ENCODE measurements around the gene CFI. TPM values are rescaled to one million over a fixed set of nuclear protein-coding genes. Genes with fewer than 3 reads are reported as not detected.
A peak's percentile ranks its signal among the peaks of the same experiment; 100 is the strongest.

The CFI gene
- 29.7 and 356 TPM in 2 replicates for total RNA-seq

GRCh38 chr4:109801895-109802319, at the start of gene CFI:
TSS of gene CFI (minus strand) at chr4:109801999. CDS start at chr4:109801971, 28 bp downstream.
- DNase-seq (ENCODE audit: low read depth) = peak; percentile 94

- no peak for DNase-seq (ENCODE audit: low read depth)
Measured at GRCh38 chr4:109850601-109851000, 48.8 kb upstream of the CFI start.

- DNase-seq (ENCODE audit: low read depth) = no peak
Measured at GRCh38 chr4:109848501-109848900, 46.7 kb upstream of the CFI start.

GRCh38 chr4:109847896-109848442, 46.2 kb upstream of the CFI start, which contains the start of gene LRIT3:
TSS of gene LRIT3 (plus strand) at chr4:109848107. CDS start at chr4:109848202, 95 bp downstream.
- no peak for DNase-seq (ENCODE audit: low read depth)

GRCh38 chr4:109846395-109847098, 44.7 kb upstream of the CFI start:
- no peak for DNase-seq (ENCODE audit: low read depth)

DNA sequence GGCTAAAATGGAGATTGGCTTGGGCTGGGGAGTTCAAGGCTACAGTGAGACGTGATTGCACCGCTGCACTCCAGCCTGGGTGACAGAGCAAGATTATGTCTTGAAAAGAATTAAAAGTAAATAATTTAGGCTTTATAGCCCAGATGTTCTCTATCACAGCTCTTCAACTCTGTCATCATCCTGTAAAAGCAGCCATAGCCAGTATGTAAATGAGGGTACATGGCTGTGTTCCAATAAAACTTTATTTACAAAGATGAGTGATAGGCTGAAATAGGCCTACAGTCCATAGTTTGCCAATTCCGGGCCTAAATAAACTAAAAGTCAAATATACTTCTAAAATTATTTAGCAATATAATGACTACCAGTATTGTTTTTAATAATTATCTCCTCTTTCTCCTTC, 35.2 kb upstream of the CFI start:
- DNase-seq (ENCODE audit: low read depth) = no peak

- no peak for DNase-seq (ENCODE audit: low read depth)
Measured at GRCh38 chr4:109833756-109834155, 32.0 kb upstream of the CFI start.

DNA sequence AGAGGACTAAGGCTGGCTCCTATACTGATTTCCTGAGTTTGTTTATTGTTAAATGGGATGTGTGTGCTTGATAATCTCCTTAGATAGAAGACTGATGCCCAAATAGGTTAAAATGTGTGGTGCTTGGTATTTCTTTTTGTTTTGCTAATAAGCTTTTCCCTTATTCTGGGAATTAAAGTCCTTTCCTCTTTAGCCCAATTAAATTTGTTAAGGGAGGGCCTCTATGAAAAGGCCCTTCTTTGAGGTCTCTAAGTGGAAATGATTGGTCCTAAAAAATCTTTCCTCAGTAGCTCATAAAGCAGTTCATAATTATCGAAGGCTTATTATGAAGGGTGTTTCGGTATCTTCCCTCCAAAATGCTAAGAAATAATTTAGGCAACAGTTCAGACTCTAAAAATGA, 25.9 kb upstream of the CFI start, which contains the start of gene RRH:
RRH (plus strand) TSS at position 301 of the 400 bp plus-strand sequence; CDS start at position 357, 56 bp downstream.
- no peak for DNase-seq (ENCODE audit: low read depth)

DNA sequence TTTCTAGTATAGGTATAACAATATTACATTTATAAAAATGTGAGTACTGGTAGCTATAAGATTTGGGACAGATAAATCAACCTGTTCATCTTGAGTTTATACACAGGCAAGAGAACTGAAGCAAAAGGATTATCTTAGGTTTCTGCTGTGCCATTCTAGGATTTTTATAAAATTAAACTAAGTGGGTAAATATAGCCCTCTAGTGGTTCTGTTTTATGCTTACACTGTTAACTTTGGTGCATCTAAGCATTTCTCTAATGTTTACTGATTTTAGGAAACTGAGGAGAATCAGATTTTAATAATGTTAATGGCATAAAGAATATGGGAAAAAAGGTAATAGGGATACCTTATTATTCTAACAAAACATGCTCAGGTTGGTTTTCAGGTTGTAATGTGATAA, 24.9 kb upstream of the CFI start:
- peak; percentile 25 for DNase-seq (ENCODE audit: low read depth)

GRCh38 chr4:109821185-109821584, 19.4 kb upstream of the CFI start:
- no peak for DNase-seq (ENCODE audit: low read depth)

DNA sequence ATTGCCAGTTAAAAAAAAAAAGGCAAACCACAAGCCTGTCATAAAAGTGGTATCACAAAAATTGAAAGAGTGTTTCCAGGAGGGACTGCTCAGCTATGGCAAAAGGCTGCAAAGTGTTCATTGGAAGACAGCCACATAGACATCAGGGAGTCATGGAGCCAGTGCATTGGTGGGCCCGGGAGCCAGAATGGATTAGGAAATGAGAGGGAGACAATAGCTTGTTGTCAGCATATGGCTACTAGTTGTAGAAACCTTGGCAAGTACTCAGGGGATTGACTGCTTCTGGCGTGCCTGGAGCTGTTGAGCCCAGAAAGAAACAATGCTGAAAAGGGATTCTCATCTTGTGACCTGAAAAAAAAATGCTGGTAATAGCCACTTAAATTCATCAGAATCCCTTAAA, 18.8 kb upstream of the CFI start:
- DNase-seq (ENCODE audit: low read depth) = no peak

DNA sequence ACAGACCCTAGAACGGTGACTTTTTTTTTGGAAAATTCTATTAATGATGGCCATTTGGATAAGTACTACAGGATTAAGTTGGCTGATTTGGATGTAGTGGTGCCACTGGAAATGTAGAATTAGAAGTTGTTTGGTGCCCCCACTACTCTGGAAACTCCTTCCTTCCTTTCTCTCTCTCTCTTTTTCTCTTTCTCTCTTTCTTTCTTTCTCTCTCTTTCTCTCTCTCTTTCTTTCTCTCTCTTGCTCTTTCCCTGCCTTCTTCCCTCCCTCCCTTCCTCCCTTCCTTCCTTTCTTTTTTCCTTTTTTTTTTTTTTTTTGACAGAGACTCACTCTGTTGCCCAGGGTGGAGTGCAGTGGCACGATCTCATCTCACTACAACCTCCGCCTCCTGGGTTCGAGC, 16.5 kb upstream of the CFI start:
- DNase-seq (ENCODE audit: low read depth) = no peak

DNA sequence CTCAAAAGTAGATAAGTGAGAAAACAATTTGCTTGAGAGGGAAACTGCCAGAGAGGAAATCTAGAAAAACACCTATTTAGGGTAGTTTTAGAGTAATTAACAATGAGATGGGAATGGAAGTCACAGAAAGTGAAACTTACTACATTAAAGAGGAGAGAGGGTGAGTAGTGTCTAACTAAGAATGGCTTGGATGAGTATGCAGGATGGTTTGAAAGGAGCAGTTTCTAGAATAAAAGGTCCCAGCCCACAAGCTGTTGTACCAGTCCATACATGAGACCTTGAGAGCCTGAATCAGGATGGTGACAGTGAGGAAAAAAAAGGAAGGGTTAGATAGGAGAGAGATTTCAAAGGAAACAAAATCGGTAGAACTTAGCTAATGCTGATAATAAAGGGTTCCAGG, 15.1 kb upstream of the CFI start:
- no peak for DNase-seq (ENCODE audit: low read depth)

DNA sequence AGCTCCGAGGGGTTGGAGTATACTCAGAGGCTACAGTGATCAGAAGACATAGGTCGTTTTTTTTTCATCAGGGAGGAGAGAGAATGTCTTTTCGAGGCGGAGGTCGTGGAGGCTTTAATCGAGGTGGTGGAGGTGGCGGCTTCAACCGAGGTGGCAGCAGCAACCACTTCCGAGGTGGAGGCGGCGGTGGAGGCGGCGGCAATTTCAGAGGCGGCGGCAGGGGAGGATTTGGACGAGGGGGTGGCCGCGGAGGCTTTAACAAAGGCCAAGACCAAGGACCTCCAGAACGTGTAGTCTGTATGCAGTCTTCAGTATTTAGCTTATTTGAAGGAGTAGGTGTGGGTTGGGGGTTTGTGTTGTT, 14.3 kb upstream of the CFI start:
- no peak for DNase-seq (ENCODE audit: low read depth)

DNA sequence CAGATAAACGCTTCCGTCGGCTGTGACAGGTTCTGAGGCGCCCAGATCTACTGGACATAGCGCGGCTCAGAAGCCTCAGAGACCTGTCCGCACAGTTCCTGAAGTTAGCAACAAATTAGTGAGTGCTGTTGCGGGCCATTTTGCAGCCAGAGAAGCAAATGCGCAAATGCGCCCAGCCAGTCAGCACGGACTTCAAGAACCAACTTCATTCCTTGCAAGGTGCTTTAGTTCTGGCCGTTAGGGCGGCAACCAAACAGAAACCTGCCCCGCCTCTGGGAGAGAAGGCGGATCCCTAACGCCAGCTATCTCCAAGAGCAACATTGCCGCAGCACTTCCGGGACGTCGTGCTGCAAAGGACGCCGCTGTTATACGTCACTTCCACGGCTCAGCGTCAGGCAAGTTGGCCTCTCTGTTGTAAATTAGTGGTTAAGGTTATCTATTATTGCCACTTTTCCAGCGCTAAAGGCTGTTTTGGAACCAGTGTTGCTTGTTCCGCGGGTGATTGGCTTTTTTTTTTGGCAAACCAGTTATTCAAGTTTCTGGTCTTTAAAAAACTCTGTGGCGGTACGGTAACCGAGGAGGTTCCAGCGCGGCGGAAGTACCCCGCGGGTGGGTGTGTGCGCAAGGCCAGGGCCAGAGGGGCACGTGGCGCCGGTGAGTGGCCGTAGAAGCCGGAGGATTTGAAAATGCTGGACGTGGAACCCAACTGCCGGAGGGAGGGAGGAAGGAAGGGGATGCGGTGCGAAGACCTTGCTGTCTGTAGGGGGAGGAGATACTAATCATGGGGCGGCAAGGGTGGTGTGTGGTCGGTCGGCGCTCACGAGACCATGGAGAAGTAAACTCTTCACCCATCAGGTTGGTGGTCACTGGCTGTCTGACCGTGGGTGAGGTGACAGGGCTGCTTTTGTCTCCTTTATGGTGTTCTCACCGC, 13.6 kb upstream of the CFI start, which contains the start of gene GAR1:
GAR1 (plus strand) TSS at position 612 of the 931 bp plus-strand sequence. CDS start 403 bp downstream, outside the sequence.
- DNase-seq (ENCODE audit: low read depth) = peak; percentile 95

- no peak for DNase-seq (ENCODE audit: low read depth)
Measured at GRCh38 chr4:109811707-109812106, 9.9 kb upstream of the CFI start.

- DNase-seq (ENCODE audit: low read depth) = no peak
Measured at GRCh38 chr4:109810552-109811387, 9.0 kb upstream of the CFI start.

DNA sequence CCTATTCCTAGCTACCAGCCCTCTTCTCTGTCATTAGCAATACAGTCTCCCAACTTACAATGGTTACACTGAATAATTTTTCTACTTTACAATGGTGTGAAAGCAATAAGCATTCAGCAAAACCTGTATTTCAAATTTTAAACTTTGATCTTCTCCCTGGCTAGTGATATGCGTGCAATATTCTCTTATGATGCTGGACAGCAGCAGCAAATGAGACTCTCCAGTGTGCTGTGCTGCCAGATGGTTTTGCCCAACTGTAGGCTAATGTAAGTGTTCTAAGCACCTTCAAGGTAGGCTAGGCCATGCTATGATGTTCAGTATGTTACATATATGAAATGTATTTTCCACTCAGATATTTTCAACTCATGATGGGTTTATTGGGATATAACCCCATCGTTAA, 7.9 kb upstream of the CFI start:
- DNase-seq (ENCODE audit: low read depth) = no peak

DNA sequence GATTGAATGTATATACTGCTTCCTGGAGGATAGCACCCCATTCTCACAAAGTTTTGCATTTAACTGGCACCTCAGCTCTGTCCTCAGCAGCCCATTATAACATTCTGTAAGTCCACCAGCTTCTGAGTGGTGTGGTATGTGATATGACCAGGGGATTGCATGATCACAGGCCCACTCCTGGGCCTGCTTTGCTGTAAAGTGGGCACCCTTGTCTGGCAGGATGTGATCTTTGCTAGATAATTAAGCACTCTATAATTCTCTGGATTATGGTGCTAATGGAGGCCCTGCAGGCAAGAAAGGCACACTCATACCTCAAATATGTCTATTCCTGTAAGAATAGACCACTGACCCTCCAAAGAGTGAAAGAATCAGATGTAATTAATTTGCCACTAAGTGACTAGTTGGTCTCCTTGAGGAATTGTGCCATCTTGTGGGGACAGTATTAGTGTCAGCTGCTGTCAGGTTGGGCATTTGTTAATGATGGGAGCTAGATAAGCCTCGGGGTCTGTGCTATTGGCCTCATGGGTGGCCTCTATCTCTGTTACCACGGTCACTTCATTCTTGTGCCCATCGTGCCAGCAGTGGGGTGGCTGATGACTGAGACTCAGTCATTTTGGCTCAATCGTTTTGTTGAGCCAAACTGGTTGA, 2.2 kb upstream of the CFI start:
- peak; percentile 74 for DNase-seq (ENCODE audit: low read depth)

DNA sequence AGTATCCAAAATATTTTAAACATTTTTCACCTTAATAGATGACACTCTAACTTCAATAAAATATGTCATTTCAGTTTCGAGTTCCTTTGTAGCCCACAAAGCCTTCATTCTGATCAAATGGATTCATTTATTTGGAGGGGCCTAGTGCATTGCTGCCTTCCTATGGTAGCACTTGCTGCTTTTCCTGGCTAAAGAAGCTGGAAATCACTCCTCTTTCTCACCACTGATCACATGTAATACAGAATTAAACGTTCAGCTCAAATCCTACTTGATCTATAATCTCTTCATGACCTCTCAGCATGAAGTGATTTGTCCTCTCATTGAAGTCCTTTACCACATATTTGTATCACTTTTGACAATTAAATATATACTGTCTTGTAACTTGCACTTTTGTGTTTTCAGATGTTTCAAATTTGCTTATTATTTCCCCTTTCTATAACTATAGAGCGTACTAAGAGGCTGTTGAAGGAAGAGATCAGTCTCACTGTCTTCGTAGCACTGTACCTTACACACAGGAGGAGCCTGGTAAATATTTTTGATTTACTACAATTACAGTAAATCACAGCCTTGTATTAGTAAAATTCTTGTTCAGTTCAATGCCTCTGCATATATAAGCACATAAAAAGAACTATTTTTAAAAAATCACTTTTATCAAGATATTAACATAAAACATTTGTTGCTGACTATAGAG, 555 bp downstream of the CFI start:
- DNase-seq (ENCODE audit: low read depth) = peak; percentile 23
